ENCODE results near the gene CDK6.
A peak's percentile ranks its signal among the peaks of the same experiment; 100 is the strongest.

Gene CDK6

DNA sequence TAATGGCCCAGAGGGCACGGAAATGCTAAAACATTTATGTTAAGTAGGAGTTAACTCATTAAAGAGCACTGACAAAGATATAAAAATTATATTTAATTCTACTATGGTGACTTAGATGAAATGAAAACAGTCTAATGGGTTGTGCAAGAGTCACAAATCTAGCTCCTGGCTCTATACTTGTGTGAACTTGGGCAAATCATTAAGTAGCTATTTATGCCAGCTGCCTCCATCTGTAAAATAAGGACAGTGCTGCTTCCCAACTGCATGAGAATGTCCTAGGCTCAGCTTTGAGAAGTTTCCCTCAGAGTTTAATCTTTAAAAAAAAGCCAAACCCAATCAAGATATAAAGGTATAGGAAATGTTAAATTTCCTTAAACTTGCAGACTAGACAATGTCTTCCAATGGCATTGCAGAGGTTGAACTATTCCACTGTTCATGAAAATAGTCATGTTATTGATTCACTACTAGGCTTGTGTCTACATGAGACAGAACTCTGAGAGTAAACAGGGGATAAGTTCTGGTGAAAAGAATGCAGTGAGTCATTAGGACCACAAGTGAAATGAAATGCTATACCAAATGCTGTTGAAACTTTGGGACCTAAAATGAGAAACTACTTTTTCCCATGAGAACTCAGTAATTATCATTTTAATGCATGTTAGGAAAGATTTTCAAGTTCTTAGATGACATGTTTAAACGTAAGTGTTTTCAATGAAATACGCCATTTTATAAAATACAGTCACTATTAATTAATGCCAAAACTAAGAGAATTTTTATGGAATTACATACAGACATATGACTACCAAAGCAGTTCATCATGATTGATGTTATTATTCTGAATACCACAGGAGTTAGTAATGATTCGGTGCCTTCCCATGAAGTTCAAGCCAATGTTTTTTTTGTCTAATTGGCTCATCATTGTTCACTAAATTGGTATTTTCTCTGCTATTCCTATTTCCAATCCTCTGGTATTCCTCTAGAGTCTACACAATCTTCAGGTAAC lies 84.2 kb downstream of the CDK6 start:
- no CpG with 5 or more reads among the region's 4 CpGs for WGBS (ENCODE audit: insufficient coverage)
- ChIA-PET POLR2A (no interaction called here), CTCF (no interaction called here)

DNA sequence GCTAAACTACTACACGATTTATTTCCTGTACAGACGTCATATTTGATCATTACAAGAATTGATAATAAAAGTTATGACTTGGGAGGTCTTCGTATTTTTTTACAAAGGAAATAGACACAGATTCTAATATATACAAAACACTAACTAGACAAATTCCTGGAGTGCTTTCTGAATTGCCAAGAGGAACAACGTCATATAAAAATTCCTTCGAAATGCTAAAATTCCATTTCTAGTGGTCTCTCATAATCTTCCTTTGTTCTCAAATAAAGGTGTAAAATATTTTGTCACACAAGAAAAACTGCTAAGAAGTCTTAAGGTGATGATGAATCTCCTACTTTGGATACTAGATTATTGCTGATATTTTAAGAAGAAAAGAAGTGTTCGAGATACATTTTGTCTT lies 85.4 kb downstream of the CDK6 start:
- Histone ChIP-seq H3K27ac (ENCODE audit: insufficient read depth in 1 of 2, low read depth in 1 of 2, low read length in 2 of 2, poor library complexity in 1 of 2, severe bottlenecking in 2 of 2) (peak overlapping the region in 1 of 2 experiments; percentile 52), H3K27me3 (replicated peaks in 2 of 5; ENCODE audit: control insufficient read depth in 4 of 5, insufficient read depth in 5 of 5, low read length in 4 of 5) (no peaks in the 10 kb centered on the region), H3K9me3 (ENCODE audit: control extremely low read depth in 1 of 5, control insufficient read depth in 4 of 5, insufficient read depth in 2 of 5, low read depth in 1 of 5, low read length in 4 of 5) (no peaks in the 10 kb centered on the region), H3K36me3 (ENCODE audit: control insufficient read depth in 4 of 4, insufficient read depth in 4 of 4, low read length in 3 of 4) (peaks cover 6 to 51% (median 19%) of the 10 kb centered on the region in 4 experiments), H3K4me1 (ENCODE audit: control extremely low read depth in 1 of 4, control insufficient read depth in 4 of 4, insufficient read depth in 4 of 4, low read length in 3 of 4) (peaks cover 35 to 84% (median 55%) of the 10 kb centered on the region in 4 experiments), H3K4me3 (ENCODE audit: control insufficient read depth in 1 of 7, extremely low read depth in 1 of 7, insufficient read depth in 4 of 7, low read depth in 2 of 7, low read length in 6 of 7) (no peak overlapping the region)
- ChIA-PET CTCF (no interaction called here), POLR2A (no interaction called here)
- no peak for DNase-seq
- no CpG with 5 or more reads among the region's 6 CpGs for WGBS (ENCODE audit: insufficient coverage)

More for the DNA sequence above, 84.2 kb downstream of the CDK6 start:
- peaks cover 39 to 91% (median 61%) of the 10 kb centered on the region in 4 experiments for H3K4me1 ChIP-seq (ENCODE audit: control extremely low read depth in 1 of 4, control insufficient read depth in 4 of 4, insufficient read depth in 4 of 4, low read length in 3 of 4)
- no peaks in the 10 kb centered on the region for H3K9me3 ChIP-seq (ENCODE audit: control extremely low read depth in 1 of 5, control insufficient read depth in 4 of 5, insufficient read depth in 2 of 5, low read depth in 1 of 5, low read length in 4 of 5)
- H3K27ac ChIP-seq (ENCODE audit: insufficient read depth in 1 of 2, low read depth in 1 of 2, low read length in 2 of 2, poor library complexity in 1 of 2, severe bottlenecking in 2 of 2): peak overlapping the region; percentile 52 to 55
- H3K4me3 ChIP-seq (ENCODE audit: control insufficient read depth in 1 of 7, extremely low read depth in 1 of 7, insufficient read depth in 4 of 7, low read depth in 2 of 7, low read length in 6 of 7): peak overlapping the region in 1 of 7 experiments; percentile 44
- H3K27me3 ChIP-seq (replicated peaks in 2 of 5; ENCODE audit: control insufficient read depth in 4 of 5, insufficient read depth in 5 of 5, low read length in 4 of 5): no peaks in the 10 kb centered on the region
- peak in 1 of 3 donors; percentile 45 for DNase-seq
- H3K36me3 ChIP-seq (ENCODE audit: control insufficient read depth in 4 of 4, insufficient read depth in 4 of 4, low read length in 3 of 4): peaks cover 3 to 56% (median 18%) of the 10 kb centered on the region in 4 experiments

DNA sequence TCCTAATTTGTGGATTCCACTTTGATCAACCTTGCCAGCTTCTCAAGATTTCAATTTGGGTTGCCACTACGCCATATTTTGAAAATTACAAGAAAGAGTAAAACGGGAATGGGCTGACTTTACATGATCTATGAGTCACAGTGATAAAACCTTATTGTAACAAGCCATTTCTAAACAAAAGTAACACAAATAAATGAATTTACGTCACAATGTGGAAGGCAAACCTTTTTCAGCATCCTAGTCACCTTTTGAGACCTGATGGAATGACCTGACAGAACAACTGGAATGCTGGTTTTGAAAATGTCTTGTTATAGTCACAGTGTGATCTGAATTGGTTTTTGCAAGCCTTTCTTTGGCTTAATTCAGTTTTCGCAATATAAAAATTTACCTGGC lies 85.9 kb downstream of the CDK6 start:
- WGBS (ENCODE audit: insufficient coverage): 100% methylated on average over 2 of the region's 4 CpGs

DNA sequence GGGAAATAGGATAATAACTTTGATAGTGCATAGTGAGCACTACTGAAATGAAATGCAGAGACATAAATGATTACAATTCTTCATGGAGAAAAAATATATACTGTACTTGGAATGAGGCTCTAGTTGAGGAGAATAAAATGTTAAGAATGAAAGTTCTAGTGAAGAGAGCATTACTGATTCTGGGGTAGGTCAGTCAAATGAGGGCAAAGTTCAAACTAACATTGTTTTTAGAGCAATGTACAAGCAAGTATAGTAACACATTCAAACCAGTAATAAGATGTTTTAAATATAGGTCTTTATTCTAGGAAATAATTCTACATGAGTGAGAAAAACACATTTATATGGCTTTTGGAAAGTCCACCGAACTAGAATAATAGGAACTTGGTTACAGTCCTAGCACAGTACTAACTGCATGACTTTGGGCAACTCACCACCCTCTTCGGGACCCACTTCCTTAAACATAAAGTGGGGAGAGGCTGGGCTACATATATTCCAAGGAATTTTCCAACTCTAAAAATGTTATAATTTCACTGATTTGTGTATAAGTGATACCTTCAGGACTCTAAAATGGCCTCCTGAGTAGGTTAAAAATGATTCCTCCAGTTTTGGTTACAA lies 86.4 kb downstream of the CDK6 start:
- POLR2A ChIA-PET: no interaction called here

More for the DNA sequence above, 85.9 kb downstream of the CDK6 start:
- no peaks in the 10 kb centered on the region for H3K9me3 ChIP-seq (ENCODE audit: control extremely low read depth in 1 of 5, control insufficient read depth in 4 of 5, insufficient read depth in 2 of 5, low read depth in 1 of 5, low read length in 4 of 5)
- no peaks in the 10 kb centered on the region for H3K27me3 ChIP-seq (replicated peaks in 2 of 5; ENCODE audit: control insufficient read depth in 4 of 5, insufficient read depth in 5 of 5, low read length in 4 of 5)
- peaks cover 35 to 79% (median 50%) of the 10 kb centered on the region in 4 experiments for H3K4me1 ChIP-seq (ENCODE audit: control extremely low read depth in 1 of 4, control insufficient read depth in 4 of 4, insufficient read depth in 4 of 4, low read length in 3 of 4)
- POLR2A ChIA-PET: no interaction called here
- H3K4me3 ChIP-seq (ENCODE audit: control insufficient read depth in 1 of 7, extremely low read depth in 1 of 7, insufficient read depth in 4 of 7, low read depth in 2 of 7, low read length in 6 of 7): no peak overlapping the region
- no peak for DNase-seq
- H3K36me3 ChIP-seq (ENCODE audit: control insufficient read depth in 4 of 4, insufficient read depth in 4 of 4, low read length in 3 of 4): peaks cover 6 to 56% (median 19%) of the 10 kb centered on the region in 4 experiments
- CTCF ChIA-PET: no interaction called here
- no peak overlapping the region for H3K27ac ChIP-seq (ENCODE audit: insufficient read depth in 1 of 2, low read depth in 1 of 2, low read length in 2 of 2, poor library complexity in 1 of 2, severe bottlenecking in 2 of 2)

DNA sequence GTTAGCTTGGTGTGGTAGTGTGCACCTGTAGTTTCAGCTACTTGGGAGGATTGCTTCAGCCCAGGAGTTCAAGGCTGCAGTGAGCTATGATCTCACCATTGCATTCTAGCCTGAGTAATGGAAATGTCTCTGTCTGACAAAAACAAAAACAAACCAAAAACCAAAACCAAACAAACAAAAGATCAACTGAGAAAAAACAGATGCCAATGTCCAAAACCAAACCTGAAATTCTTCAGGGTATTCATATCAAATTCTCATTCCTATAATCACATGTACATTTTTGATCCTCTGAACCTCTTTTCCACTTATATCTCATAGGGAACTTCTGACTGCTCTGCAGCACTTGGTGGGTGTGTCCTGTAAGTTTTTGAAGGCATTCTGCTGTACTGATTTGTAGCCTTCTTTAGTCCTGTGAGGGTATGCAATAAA lies 87.0 kb downstream of the CDK6 start:
- Histone ChIP-seq H3K4me1 (ENCODE audit: control extremely low read depth in 1 of 4, control insufficient read depth in 4 of 4, insufficient read depth in 4 of 4, low read length in 3 of 4) (peaks cover 30 to 68% (median 41%) of the 10 kb centered on the region in 4 experiments), H3K27me3 (replicated peaks in 2 of 5; ENCODE audit: control insufficient read depth in 4 of 5, insufficient read depth in 5 of 5, low read length in 4 of 5) (no peaks in the 10 kb centered on the region), H3K27ac (ENCODE audit: insufficient read depth in 1 of 2, low read depth in 1 of 2, low read length in 2 of 2, poor library complexity in 1 of 2, severe bottlenecking in 2 of 2) (peak overlapping the region in 1 of 2 experiments; percentile 40), H3K36me3 (ENCODE audit: control insufficient read depth in 4 of 4, insufficient read depth in 4 of 4, low read length in 3 of 4) (peaks cover 10 to 63% (median 24%) of the 10 kb centered on the region in 4 experiments), H3K4me3 (ENCODE audit: control insufficient read depth in 1 of 7, extremely low read depth in 1 of 7, insufficient read depth in 4 of 7, low read depth in 2 of 7, low read length in 6 of 7) (no peak overlapping the region), H3K9me3 (ENCODE audit: control extremely low read depth in 1 of 5, control insufficient read depth in 4 of 5, insufficient read depth in 2 of 5, low read depth in 1 of 5, low read length in 4 of 5) (peaks cover 0 to 4% (median 0%) of the 10 kb centered on the region in 5 experiments)
- no peak for DNase-seq
- ChIA-PET CTCF (interaction anchor here (1.7 kb wide), 1 partner anchor 13 kb away, joined by 4 read pairs; no protein-coding TSS in a partner anchor), POLR2A (no interaction called here)

More for the DNA sequence above, 86.4 kb downstream of the CDK6 start:
- Histone ChIP-seq H3K4me3 (ENCODE audit: control insufficient read depth in 1 of 7, extremely low read depth in 1 of 7, insufficient read depth in 4 of 7, low read depth in 2 of 7, low read length in 6 of 7) (no peak overlapping the region), H3K27me3 (replicated peaks in 2 of 5; ENCODE audit: control insufficient read depth in 4 of 5, insufficient read depth in 5 of 5, low read length in 4 of 5) (no peaks in the 10 kb centered on the region), H3K4me1 (ENCODE audit: control extremely low read depth in 1 of 4, control insufficient read depth in 4 of 4, insufficient read depth in 4 of 4, low read length in 3 of 4) (peaks cover 35 to 74% (median 47%) of the 10 kb centered on the region in 4 experiments), H3K27ac (ENCODE audit: insufficient read depth in 1 of 2, low read depth in 1 of 2, low read length in 2 of 2, poor library complexity in 1 of 2, severe bottlenecking in 2 of 2) (peak overlapping the region in 1 of 2 experiments; percentile 40), H3K36me3 (ENCODE audit: control insufficient read depth in 4 of 4, insufficient read depth in 4 of 4, low read length in 3 of 4) (peaks cover 8 to 61% (median 21%) of the 10 kb centered on the region in 4 experiments), H3K9me3 (ENCODE audit: control extremely low read depth in 1 of 5, control insufficient read depth in 4 of 5, insufficient read depth in 2 of 5, low read depth in 1 of 5, low read length in 4 of 5) (no peaks in the 10 kb centered on the region)
- CTCF ChIA-PET: no interaction called here
- no peak for DNase-seq
- no CpG with 5 or more reads among the region's 2 CpGs for WGBS (ENCODE audit: insufficient coverage)

DNA sequence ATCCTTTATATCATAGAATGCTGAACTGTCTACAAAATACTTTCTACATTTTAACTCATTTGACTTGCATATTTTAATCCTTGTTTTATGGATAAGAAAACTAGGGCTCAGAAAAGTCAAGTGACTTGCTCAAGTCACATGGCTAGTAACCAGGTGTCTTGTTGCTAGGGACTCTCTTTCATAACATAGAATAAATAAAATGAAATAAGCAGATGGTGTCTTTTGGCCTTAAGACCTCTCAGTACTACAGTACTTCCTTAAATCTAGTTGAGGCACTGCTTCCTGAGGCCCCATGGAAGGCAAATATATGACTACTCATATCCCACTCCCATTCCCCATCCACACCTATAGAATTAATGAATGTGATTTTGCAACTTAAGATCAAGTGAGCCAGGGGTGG lies 87.9 kb downstream of the CDK6 start:
- CTCF ChIA-PET: interaction anchor here (1.3 to 1.7 kb wide), 2 partner anchors 12 to 18 kb away, joined by 4 read pairs; no protein-coding TSS in a partner anchor
- Histone ChIP-seq H3K27ac (ENCODE audit: insufficient read depth in 1 of 2, low read depth in 1 of 2, low read length in 2 of 2, poor library complexity in 1 of 2, severe bottlenecking in 2 of 2) (peak overlapping the region in 1 of 2 experiments; percentile 79), H3K36me3 (ENCODE audit: control insufficient read depth in 4 of 4, insufficient read depth in 4 of 4, low read length in 3 of 4) (peaks cover 11 to 65% (median 30%) of the 10 kb centered on the region in 4 experiments), H3K4me1 (ENCODE audit: control extremely low read depth in 1 of 4, control insufficient read depth in 4 of 4, insufficient read depth in 4 of 4, low read length in 3 of 4) (peaks cover 22 to 61% (median 32%) of the 10 kb centered on the region in 4 experiments), H3K9me3 (ENCODE audit: control extremely low read depth in 1 of 5, control insufficient read depth in 4 of 5, insufficient read depth in 2 of 5, low read depth in 1 of 5, low read length in 4 of 5) (peaks cover 0 to 8% (median 0%) of the 10 kb centered on the region in 5 experiments), H3K4me3 (ENCODE audit: control insufficient read depth in 1 of 7, extremely low read depth in 1 of 7, insufficient read depth in 4 of 7, low read depth in 2 of 7, low read length in 6 of 7) (no peak overlapping the region), H3K27me3 (replicated peaks in 2 of 5; ENCODE audit: control insufficient read depth in 4 of 5, insufficient read depth in 5 of 5, low read length in 4 of 5) (no peaks in the 10 kb centered on the region)
- POLR2A ChIA-PET: no interaction called here
- DNase-seq: peak in 2 of 3 donors; percentile 66 to 79

All from common myeloid progenitor, CD34-positive (primary cell).